ENCODE results near the gene DAPP1.
"Not testable (repeated sequence)": the region's sequence is repeated elsewhere in the genome, so short reads cannot be mapped to it uniquely, and the experiment has no call there.

The DAPP1 gene, protein sequence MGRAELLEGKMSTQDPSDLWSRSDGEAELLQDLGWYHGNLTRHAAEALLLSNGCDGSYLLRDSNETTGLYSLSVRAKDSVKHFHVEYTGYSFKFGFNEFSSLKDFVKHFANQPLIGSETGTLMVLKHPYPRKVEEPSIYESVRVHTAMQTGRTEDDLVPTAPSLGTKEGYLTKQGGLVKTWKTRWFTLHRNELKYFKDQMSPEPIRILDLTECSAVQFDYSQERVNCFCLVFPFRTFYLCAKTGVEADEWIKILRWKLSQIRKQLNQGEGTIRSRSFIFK

GRCh38 chr4:99816545-99817308 lies at the start of gene DAPP1:
TSS of gene DAPP1 (plus strand) at chr4:99816827. CDS start at chr4:99816914, 87 bp downstream.
- DNase-seq (ENCODE audit: low read depth in 1 of 2, low spot score in 1 of 2) = peak; percentile 37 to 72

DNA sequence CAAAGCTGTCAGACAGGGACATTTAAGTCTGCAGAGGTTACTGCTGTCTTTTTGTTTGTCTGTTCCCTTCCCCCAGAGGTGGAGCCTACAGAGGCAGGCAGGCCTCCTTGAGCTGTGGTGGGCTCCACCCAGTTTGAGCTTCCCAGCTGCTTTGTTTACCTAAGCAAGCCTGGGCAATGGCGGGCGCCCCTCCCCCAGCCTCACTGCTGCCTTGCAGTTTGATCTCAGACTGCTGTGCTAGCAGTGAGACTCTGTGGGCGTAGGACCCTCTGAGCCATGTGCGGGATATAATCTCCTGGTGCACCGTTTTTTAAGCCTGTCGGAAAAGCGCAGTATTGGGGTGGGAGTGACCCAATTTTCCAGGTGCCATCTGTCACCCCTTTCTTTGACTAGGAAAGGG lies 45.8 kb upstream of the DAPP1 start:
- not testable (repeated sequence) for DNase-seq (ENCODE audit: low read depth in 1 of 2, low spot score in 1 of 2)

- no peak for DNase-seq (ENCODE audit: low read depth in 1 of 2, low spot score in 1 of 2)
Measured at GRCh38 chr4:99783940-99784339, 32.7 kb upstream of the DAPP1 start.

DNA sequence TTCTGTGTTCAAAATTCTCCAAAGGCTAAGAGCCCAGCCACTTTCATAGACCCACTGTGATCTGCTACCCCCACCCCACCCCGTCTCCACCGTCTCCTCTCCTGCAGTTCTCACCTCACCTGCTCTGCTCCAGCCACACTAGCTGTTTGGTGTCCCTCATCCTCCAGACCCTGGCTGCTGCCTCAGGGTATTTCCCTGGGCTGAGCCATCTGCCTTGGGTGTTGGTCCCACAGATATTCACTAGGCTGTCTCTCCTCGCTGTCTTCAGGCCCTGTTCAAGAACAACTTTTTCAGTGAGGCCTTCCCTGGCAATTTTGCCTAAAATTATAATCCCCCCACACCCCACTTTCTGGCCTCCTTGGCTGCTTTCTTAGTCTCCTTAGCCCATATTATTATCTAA lies 31.8 kb upstream of the DAPP1 start:
- DNase-seq (ENCODE audit: low read depth in 1 of 2, low spot score in 1 of 2) = no peak

GRCh38 chr4:99790796-99791617 lies 25.6 kb upstream of the DAPP1 start:
- DNase-seq (ENCODE audit: low read depth in 1 of 2, low spot score in 1 of 2) = no peak

DNA sequence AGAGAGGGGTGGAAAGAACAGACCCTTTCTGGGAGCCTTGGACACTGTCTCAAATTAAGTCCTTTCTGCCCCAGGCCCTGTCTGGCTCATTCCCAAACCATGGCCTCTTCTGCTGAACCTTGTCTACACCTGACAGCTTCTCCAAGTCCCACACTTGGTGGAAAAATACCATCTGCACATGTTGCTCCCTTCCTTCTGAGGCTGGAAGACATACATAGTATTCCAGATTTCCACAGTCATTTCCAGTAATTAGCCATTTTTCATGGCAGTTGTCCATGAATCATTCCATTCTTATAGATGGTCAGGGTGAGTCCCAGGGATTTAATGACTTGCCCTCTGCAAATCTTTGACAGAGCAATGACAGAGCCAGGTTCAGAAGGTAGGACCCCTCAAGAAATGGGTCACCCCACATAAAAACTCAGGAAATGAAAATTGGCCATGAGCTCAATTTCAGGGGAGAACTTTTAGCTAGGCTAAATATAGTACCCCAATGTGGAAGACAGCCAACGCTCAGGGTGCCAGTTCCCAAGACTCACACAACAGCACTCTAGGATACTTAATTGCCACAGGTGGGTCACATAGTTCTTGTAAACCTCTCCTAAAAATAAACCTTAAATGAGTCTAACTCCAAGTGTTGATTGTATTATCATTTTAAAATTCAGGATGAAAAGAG lies 16.2 kb upstream of the DAPP1 start:
- no peak for DNase-seq (ENCODE audit: low read depth in 1 of 2, low spot score in 1 of 2)

GRCh38 chr4:99801005-99801699 lies 15.5 kb upstream of the DAPP1 start:
- no peak for DNase-seq (ENCODE audit: low read depth in 1 of 2, low spot score in 1 of 2)

- DNase-seq (ENCODE audit: low read depth in 1 of 2, low spot score in 1 of 2) = no peak
Measured at GRCh38 chr4:99803566-99804101, 13.0 kb upstream of the DAPP1 start.

GRCh38 chr4:99806545-99806944 lies 10.1 kb upstream of the DAPP1 start:
- DNase-seq (ENCODE audit: low read depth in 1 of 2, low spot score in 1 of 2) = no peak

GRCh38 chr4:99807666-99808065 lies 9.0 kb upstream of the DAPP1 start:
- no peak for DNase-seq (ENCODE audit: low read depth in 1 of 2, low spot score in 1 of 2)

DNA sequence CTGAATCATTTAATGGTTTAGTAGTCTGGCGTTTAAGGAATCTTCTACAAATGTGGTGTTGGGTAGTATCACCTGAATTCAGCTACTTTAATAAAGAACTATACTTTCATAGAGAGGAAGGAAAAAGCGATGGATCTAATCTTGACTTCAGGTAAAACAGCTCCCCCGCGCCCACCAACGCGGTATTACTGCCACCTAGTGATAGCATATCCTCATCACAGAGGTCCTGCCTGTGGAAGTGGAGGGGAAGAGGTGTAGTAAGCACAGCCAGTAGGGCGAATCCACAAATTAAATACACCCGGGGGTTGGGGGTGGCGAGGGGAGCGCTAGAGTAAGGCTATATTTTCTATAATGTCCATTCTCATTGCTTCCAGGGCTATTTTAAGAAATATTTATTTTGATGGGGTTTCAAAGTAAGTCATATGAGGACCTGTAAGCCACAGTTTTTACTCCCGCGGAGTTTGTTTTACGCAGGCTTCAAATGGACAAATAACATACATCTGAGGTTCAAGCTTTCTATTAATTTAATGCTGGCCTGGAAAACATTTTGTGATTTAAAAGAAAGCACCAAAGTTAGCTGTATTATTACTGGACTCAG lies 8.3 kb upstream of the DAPP1 start:
- peak; percentile 35 to 68 for DNase-seq (ENCODE audit: low read depth in 1 of 2, low spot score in 1 of 2)

- no peak for DNase-seq (ENCODE audit: low read depth in 1 of 2, low spot score in 1 of 2)
Measured at GRCh38 chr4:99809326-99809725, 7.3 kb upstream of the DAPP1 start.

DNA sequence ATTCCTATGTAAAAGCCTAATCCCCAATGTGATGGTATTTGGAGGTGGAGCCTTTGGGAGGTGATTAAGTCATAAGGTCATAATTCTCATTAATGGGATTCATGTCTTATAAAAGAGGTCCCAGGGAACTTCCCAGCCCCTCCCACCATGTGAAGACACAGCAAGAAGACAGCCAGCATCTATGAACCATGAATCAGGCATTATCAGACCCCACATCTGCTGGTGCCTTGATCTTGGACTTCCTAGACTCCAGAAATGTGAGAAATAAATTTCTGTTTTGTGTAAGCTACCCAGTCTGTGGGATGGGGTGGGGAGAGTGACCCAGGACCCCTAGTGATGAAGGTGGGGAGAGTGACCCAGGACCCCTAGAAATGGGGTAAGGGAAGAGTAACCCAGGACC lies 6.1 kb upstream of the DAPP1 start:
- DNase-seq (ENCODE audit: low read depth in 1 of 2, low spot score in 1 of 2) = no peak

DNA sequence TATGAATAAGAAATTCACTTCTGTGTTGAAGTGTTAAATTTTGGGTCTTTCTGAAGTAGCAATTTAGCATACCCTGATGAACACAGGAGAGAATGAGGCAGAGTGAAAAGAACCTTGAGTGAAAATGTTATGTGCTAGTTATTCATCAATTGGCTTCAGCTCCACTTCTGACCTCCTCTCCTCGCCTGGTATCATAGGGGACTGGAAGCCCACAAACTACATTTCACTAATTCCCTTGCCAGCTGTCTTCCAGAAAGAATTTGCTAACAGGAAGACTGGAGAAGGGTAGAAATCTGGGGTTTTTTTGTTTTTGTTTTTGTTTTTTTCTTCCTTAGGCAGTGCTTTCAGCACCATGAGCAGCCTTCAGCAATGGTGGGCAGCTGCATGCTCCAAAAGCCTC lies 5.5 kb upstream of the DAPP1 start:
- no peak for DNase-seq (ENCODE audit: low read depth in 1 of 2, low spot score in 1 of 2)

- DNase-seq (ENCODE audit: low read depth in 1 of 2, low spot score in 1 of 2) = peak; percentile 6 to 64
Measured at GRCh38 chr4:99811850-99812249, 4.8 kb upstream of the DAPP1 start.

DNA sequence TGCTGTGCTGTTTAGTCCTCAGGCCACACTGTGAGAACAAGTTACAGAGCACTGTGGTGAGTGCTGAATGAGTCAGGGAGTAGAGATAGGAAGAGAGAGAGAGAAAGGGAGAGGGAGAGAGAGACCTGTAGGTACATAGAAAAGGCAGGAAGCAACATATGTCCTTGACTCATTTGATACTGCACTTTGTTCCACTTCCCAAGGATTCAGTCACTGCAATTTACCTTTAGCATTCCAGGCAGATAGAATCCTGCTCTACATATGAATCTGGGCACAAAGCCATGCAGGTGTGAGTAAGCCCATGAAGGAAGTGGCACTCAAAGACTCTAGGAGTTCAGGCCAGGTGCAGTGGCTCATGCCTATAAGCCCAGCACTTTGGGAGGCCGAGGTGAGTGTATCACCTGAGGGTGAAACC lies 1.0 kb upstream of the DAPP1 start:
- DNase-seq (ENCODE audit: low read depth in 1 of 2, low spot score in 1 of 2) = peak in 1 of 2 donors; percentile 4

DNA sequence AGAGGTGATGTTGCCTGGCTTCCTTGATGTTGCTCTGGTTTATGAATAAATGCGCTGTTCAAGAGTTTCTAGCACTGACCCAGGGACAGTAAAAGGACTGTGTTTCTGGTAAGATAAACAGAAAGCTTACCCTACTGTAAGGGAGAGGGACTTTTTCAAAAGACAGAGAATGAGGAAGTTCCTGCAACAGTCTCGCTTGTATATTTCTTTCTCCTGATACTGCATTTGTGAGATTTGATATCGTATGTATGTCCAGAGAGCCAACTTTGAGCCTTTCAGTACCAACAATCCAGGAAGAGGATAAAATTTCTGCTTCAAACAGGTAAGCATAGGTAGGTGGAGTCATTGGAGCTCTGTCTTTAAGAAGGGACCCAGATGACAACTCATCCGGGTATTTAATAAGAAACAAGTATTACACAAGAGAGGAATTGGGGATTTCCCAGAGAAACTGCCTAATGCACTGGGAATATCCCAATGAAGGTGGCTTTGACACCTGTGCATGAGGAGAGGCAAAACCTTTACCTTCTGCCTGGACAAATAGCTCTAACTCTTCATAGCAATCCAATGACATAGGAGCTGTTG lies 773 bp downstream of the DAPP1 start:
- DNase-seq (ENCODE audit: low read depth in 1 of 2, low spot score in 1 of 2) = no peak

DNA sequence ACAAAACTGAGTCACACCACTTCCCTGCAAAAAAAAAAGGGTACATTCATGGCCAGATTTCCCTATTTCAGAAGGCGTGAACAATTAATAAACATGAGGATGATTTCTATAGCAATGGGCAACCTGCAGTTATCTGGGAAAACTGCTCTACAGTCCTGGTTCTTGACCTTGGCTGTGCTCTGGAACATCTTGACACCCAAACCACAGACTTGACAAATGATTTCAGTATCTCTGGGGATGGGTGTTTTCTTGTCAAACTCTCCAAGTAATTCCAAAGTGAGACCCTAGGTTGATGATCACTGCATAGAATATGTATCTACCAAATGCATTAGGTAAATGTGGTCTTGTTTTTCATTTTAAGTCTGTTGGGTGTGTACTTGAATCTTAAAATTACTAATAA lies 2.0 kb downstream of the DAPP1 start:
- DNase-seq (ENCODE audit: low read depth in 1 of 2, low spot score in 1 of 2) = no peak

GRCh38 chr4:99821918-99822503 lies 5.4 kb downstream of the DAPP1 start:
- DNase-seq (ENCODE audit: low read depth in 1 of 2, low spot score in 1 of 2) = no peak
